HG03460 (cell line): ENCODE measurements around the gene PIAS4.

Source experiments
- ATAC-seq: cut with Tn5 transposase; IDR thresholded peaks from one replicate; pipeline ENCODE4 v1.9.1; 2021; ENCODE audit not compliant: unreplicated experiment

Gene PIAS4

DNA sequence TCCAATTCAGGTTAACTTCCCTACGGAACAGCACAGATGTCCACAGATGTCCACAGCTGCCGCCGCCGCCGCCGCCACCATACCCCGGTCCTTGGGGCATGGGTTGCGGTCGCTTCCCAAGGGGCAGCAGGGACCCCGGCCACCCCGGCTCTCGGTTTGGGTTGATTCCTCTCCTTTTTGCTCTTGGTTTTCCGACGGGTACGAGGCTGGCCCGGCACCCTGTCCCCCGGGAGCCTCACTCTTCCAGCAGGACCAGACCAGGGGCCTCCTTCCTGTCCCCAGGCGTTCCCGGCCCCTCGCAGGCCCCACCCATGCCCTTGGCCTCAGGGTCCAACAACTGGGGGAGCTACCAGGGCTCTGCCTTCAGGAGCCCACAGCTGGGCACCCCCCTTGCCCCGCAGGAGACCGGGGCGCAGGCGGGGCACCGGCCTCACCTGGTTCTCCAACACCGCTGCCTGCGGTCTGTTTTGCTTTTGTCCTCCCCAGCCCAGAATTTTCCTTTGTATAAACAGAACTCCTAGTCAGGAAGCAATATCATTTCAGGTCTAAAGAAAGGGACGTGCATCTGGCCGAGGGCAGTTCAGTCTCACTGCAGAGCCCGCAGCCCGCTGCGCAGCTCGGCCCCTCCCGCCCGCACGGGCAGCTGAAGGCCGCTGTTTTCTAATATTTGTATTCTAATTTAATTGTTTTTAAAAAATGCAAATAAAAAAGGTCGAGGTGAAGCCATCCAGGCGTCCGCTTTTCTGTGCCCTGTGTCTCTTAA, 31.3 kb downstream of the PIAS4 start:
- no peak for ATAC-seq

DNA sequence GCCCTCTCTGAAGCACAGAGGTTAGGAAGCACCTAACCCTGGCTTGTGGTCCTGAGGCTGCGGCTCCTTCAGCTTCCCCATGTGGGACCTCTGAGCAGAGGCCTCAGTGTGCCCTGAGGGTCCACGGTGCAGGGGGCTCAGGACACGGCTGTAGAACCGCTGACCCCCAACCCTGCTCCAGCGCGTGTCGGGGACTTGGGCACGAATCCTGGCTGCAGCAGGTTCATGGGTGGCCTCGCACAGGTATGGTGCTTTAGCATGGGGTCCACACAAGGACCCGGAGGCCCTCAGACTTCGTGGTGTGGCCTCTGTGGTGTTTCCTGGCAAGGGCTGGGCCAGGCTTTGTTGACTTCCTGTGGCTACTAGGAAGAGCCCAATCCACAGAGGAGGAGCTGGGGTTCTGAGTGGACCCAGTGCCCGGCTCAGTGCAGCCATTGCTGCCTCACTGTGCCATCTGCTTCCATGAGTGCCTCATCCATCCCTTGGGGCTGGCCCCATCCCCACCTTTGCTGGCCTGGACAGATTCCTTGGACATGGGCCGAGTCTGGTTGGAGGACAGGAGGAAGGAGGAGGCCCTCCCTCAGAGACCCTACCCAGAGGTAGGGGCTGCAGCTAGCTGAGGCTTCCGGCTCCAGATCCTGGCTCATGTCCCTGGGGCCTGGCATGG, 34.7 kb downstream of the PIAS4 start:
- no peak for ATAC-seq

DNA sequence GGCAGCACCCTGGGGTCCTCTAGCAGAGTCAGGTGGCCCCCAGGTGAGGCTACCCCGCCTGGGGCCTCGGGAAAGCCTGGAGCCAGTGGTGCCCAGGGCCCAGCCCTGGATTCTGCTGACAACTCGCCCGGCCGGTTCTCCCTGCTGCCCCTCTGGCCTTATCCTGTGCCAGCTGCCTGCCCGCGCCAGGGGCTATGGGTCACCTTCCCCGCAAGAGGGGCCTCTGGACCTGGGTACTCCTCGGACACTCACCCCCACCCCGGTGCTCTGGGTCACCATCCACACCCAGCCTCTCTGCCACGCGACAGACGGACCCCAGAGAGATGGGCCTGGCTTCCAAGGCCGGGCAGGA, 35.2 kb downstream of the PIAS4 start:
- ATAC-seq: no peak

DNA sequence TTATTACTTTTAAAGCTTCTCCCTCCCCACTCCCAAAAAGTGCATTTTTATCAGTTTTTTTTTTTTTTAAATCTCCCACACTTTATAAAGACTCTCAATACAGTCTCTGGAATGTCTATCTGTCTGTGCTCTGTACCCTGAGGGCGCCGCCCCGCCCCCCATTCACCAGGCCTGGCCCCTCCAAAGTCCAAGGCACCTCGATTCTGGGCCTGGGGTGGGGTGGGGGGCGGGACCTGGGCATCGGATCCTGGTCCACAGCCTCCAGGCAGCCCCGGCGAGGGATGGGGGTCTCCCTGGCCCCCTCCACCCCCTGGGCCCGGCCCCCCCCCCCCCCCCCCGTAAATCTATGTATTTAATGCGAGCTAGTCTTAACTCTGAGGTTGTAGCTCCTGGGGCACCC, 35.9 kb downstream of the PIAS4 start:
- ATAC-seq: no peak

DNA sequence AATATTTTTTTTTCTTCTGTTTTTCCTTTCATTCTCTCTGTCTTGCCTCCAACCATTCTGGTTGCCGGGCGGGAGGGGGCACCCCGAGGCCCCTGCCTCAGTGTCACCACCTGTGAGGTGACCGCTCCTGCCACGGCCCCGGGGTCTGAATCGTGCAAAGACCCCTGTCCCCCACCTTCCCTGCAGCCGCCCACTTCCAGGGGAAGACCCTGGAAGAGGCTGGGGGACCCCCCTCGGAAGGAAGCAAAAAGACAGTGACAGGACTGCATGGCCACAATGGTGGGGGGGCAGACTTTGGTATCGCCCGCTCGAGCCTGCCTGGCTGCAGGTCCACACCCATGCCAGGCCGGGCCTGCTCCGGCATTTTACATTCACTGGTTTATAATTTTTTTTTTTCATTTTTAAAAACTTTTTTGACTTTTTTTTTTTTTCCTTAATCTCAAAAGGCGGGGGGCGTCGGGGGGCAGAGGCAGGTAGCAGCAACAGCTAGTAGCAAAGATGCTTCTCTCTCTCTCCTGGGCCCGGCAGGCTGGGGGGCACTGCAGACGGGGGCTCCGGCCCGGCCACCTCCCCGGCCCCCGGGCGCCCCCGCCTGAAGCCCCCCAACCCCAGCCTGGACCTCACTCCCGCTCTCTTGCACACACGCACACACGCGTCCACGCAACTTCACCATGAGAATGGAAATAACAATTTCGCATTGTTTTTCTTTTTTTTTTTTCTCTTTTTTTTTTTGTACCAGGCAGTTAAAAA, 36.6 kb downstream of the PIAS4 start:
- no peak for ATAC-seq

DNA sequence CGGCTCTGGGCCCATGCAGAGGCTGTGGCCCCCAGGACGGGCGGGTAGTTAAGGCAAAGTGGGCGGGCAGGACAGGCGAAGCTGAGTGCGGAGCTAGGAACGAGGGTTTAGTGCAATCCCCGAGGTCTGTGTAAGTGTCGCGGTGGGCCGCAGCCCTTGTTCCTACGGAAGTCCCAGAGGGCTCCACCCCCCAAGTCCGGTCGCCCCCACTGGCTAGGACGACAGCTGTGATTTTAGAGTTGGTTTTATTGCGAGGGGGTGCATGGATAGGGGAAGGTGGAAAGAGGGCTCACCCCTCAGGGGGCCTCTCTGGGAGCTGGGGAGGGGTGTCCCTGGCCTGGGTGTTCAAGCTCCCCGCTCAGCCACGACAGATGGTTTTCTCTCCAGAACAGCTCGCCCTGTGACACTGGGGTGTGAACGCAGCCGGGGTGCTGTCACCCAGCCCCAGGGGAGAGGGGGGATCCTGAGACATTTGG, 37.5 kb downstream of the PIAS4 start:
- ATAC-seq: no peak

DNA sequence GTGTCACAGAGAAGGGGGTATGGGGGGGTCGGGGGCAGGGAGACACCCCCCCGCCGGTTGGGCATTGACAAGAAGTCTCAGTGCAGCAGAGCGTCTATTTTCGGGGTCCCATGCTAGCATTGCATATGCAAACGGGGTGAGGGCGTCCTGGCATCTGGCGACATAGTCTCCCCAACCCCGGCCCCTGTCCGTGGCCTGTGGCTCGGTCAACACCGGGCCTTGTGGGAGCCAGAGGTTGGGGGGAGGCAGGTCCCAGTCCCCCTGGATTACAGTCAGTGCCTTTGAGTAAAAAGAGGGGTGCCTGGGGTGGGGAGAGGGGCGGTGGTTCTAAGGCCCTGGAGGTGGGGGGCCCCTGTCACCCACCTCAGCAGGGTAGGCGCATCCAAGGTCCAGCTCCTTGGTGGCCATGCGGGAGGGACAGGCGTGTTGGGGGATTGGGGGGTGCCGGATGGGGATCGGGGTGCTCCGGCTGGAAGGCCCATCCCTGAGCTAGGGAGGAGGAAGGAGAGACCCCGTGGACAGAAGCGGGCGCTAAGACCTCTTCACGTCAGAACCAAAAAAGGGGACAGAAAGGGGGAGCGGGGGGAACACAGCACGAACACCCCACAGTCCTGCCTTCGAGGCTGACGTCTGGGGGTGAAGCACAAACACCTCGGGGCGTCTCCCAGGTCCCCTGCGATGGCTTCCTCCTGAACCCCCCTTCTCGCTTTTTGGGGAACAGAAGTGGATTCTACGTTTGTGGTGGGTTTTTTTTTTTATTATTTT, 38.2 kb downstream of the PIAS4 start:
- ATAC-seq: no peak

DNA sequence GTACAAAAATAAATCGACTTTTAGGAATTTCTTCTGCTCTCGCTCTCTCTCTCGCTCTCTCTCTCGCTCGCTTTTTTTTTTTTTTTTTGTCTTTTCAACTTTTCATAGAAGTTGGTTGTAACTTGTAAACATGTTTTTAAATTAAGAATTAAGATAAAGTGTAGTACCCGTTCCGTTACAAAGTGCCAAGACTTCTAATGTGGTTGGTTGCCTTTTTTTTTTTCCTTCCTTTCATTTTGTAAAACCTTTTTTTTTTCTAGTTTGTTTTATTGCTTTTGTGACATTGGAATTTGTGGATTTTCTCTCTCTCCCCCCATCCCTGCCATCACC, 38.8 kb downstream of the PIAS4 start:
- no peak for ATAC-seq

DNA sequence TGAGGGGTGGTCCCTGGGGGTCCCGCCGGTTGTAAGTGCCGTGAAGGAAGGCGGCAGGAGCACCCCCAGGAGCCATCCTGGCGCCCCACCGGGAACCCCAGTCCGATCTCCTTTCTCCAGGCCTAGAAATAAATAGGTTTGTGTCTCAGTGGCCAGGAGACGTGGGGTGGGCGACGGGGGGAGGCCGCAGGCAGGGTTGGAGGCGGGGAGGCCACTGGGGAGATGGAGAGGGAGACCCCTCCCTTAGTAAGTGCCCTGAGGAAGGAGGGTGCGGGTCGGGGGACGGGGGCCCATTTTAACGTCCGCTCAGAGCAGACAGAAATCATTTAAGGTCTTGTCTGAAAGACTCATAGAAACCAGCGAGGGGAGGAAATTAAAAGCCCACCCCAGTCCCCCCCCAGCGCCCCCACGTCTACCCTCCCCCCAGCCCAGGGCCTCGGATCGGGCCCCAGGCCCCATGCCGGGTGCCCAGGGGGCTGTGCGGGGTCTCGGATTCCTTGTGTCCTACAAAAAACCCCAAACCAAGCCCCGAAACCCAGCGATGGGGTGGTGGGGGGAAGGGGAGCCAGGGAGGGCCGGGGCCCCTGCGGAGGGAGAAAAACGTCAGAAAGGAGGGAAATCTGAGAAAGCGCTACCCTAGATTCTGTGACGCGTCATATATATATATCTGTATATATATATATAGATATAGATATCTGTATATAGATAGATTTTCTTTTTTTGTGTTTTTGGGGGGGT, 39.6 kb downstream of the PIAS4 start:
- ATAC-seq: no peak

DNA sequence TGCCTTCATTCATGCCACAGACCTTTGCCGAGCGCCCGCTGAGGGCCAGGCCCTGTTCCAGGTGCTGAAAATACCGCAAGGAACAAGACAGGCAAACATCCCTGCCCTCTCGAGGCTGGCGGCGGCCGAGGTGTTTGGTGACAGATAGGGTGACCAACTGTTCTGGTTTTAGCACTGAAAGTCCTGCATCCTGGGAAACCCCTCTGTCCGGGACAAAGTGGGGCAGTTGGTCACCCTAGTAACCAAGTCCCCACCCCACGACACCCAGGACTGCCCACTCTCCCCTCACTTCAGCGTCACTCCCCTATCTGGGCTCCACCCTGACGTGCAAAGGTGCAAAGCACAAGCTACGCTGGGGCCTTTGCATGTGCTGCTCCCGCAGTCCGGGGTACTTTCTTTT, 41.9 kb downstream of the PIAS4 start:
- no peak for ATAC-seq

DNA sequence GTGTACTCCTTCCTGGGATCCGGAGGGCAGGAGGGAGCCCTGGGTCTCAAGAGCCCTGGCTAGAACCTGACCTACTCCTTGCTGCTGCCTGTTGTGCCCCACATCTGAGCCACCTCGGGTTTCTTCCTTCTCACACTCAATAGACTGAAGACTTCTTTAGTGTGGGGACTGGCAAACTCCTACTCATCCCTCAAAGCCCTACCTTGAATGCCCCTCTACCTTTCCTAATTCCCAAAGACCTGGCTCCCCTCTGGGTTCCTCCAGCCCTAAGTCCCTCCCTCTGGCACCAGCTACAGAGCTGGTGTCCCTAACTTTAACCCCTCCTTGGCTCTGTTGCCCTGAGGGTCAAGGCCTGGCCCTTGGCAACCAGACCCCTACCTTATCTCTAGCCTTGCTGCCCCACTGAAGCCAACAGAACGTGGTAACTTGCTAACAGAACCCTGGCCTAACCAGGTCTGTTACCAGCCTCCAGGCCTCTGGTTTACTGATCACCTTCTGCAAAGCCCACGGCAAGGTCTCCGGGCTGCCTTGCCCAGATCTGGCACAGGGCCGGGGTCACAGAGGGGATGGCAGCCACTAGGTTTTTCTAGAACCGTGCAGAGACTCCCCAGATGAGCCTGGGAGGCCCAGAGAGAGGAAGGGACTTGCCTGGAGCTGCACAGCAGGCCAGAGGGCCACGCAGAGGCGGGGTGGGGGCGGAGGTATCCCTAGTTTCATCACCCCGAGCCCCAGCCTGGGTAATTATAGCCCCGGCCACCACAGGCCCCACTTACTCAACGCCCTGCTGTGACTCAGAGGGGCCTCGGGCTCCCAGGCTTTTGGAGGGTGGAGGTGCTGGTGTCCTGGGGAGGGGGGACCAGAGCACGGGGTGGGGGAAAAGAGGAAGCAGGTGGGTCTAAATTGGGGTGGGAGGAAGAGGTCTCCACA, 43.9 kb downstream of the PIAS4 start:
- no peak for ATAC-seq

DNA sequence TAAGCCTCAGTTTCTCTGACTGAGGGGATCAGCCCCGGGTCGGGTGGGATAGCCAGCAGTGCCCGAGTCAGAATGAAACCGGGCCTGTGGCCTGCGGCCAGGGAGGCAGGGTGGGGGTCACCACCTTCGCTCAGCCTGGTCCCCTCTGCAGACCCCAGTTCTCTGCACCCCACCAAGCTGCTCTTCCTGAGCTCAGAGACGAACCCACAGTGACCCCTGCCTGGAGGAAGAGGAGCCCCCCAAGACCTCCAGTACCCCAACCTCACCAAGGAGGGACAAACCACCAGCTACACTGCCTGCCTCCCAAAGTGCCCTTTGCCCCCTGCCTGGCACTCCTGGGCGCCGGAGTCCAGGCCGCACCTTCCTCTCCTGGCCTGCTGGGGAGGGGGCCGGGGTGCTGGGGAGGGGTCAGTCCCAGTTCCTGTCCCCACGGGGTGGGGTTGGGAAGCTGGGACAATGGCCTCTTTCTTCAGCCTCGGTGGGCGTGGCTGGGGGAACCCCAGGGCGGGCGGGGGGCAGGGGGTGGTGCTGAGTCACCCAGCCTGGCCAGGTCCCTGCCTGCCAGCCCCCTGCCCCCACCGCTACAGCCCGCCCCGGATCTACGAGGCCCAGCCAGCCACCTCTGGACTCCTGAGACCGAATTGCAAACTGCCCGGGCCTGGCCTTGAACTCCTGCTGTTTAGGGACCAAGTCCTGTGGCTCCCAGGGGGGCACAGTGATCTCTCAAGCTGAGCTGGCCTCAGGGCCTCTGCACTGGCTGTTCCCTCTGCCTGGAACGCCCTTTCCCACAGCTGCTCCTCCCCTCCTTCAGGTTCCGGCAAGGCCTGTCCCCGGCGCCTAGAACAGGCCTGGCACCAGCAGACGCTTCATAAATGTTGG, 44.8 kb downstream of the PIAS4 start:
- no peak for ATAC-seq

DNA sequence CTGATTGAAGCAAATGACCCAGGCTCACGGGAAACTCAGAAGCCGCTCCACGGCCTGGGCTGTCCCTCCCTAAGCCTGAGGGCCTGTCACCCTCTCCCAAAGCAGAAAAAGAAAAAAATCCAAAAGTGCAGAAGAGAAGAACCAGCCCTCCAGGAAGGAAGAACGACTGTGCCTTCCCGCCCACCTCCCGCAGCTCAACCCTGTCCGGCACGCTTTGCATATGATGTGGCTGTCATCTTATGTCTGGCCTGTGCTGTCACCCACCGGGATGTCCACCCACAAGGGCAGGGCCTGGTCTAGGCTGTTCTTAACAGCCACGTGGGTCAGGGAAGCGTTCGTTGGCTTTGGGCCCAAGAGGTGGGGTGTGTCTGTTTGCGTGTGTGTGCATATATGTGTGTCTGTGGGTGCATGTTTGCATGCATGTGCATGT, 45.5 kb downstream of the PIAS4 start:
- no peak for ATAC-seq

DNA sequence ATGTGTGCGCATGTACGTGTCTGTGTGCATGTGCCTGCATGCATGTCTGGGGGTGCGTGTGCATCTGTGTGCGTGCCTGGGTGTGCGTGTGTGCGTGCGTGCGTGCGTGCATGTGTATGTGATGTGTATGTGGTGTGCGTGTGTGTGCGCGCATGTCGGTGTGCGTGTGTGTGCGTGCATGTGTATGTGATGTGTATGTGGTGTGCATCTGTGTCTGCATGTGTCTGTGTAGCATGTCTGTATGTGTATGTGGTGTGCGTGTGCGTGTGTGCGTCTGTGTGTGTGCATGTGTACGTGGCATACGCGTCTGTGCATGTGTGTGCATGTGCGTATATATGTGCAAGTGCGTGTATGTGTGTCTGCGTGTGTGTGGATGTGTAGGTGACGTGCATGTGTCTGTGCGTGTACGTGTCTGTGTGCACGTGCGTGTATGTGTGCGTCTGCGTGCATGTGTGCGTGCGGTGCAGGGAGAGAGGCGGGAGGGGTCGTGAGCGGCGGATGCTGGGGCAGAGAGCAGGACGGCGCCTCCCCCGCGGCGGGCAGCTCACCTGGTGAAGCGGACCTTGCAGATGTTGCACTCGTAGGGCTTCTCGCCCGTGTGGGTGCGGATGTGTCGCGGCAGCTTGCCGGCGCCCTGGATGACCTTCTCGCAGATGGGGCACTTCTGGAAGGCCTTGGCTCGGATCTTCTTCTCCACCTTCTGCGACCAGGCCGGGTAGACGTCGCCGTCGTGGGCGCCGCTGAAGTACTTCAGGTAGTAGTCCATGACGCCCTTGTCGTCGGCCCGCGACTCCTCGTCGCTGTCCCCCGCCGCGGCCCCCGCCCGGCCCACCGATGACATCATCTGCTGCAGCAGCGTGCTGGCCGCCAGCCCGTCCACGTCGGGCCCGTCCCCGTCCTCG, 46.1 kb downstream of the PIAS4 start:
- ATAC-seq: no peak

DNA sequence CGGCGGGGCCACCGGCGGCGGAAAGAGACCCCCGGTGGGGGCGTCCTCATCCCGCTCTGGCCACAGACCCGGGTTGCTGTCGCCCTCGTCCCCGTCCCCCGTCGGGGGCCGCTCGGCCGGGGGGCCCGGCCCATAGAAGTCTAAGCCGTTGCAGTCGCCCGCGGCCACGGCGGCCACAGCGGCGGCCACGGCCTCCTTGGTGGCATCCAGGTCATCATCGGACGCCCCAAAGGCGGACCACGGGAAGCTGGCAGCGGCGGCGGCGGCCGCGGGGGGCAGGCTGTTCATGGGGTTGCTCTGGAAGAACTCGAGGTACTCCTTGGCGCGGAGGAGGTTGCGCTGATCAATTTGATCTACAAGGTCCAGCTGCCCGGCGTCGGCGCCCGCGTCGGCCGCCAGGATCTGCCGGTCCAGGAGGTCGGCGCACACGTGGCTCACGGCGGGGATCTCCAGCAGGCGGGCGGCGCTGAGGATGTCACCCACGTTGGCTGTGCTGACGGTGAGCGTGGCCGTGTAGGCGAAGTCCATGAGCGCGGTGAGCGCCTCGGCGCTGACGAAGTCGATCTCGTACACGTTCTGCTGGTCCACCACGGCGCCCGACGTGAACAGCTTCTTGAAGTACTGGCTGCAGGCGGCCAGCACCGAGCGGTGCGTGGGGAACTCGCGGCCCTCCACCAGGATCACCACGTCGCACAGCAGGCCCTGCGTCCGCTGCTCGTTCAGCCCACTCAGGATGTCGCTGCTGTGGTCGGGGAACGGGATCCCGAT, 47.1 kb downstream of the PIAS4 start:
- no peak for ATAC-seq

DNA sequence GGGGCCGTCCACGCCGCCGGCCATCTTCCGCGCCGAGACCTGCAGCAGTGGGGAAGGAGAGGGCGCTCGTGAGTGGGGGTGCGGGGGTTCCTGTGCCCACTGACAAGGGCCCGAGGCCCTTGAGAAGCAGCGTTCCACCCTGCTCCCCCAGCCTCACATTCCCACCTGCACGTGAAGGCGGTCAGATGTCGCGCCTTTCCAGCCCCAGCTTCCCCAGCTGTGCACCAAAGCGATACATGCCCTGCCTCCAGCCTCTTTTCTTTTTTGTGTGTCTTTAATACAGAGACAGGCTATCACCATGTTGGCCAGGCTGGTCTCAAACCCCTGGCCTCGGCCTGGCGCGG, 47.6 kb downstream of the PIAS4 start:
- no peak for ATAC-seq
